GM12801 (cell line): ENCODE data around the gene XPOT.

Experiments
- CTCF ChIP-seq: IDR thresholded peaks from one replicate; pipeline ENCODE4 v1.5.1; 2011; ENCODE audit warnings: control low read depth; ENCODE audit not compliant: insufficient read length; ENCODE audit errors: extremely low read depth

Gene XPOT

GRCh38 chr12:64403707-64404469, at the start of gene XPOT:
Gene XPOT (plus strand): TSS chr12:64404392. CDS start chr12:64410036, 5,644 bp downstream.
- TF ChIP-seq CTCF, result no peak

- TF ChIP-seq CTCF, result no peak
These were observed 41.4 kb upstream of the XPOT start for GRCh38 chr12:64362721-64363305.

- TF ChIP-seq CTCF, result no peak
These were observed 20.5 kb upstream of the XPOT start for GRCh38 chr12:64383675-64384074.

GRCh38 chr12:64385019-64385418, 19.2 kb upstream of the XPOT start:
- TF ChIP-seq CTCF, result no peak

GRCh38 chr12:64385468-64385867, 18.7 kb upstream of the XPOT start:
- no peak for TF ChIP-seq CTCF

GRCh38 chr12:64387197-64387816, 16.9 kb upstream of the XPOT start:
- no peak for TF ChIP-seq CTCF

GRCh38 chr12:64389154-64389553, 15.0 kb upstream of the XPOT start:
- TF ChIP-seq CTCF, result no peak
